BJ (cell line): ENCODE data around the gene PHACTR1. TPM values are rescaled to one million over a fixed set of nuclear protein-coding genes. Genes with fewer than 3 reads are reported as not detected.

Experiments used
- CTCF ChIA-PET: fragments of 350-600 bp; formaldehyde crosslinking; extraction: SDS; loops from one replicate; lab custom pipeline; 2021; ENCODE audit warnings: antibody characterized with exemption, inconsistent platforms; lab: Yijun Ruan, JAX
- POLR2A ChIA-PET: fragments of 300-600 bp; sonication (Branson Sonifier 250); formaldehyde crosslinking; extraction: SDS; loops from one replicate; lab custom pipeline; 2021; ENCODE audit warnings: antibody characterized with exemption; lab: Charles Lee
- DNase-seq: peaks from one replicate; pipeline ENCODE4 v3.0.0-alpha.2; 2011; ENCODE audit warnings: low read depth
- H3K27me3 ChIP-seq: 2 replicates; pipeline ENCODE4 v1.6.0; 2011; ENCODE audit warnings: low read length; ENCODE audit not compliant: control insufficient read depth, insufficient read depth
- H3K36me3 ChIP-seq: 2 replicates; pipeline ENCODE4 v1.5.1; 2011; ENCODE audit warnings: low read length; ENCODE audit not compliant: control insufficient read depth, insufficient read depth
- H3K4me3 ChIP-seq: 2 replicates; pipeline ENCODE4 v1.5.1; 2011; ENCODE audit warnings: low read depth, mild to moderate bottlenecking, control low read depth, low read length
- polyA plus RNA-seq: library from polyadenylated mRNA; depleted of rRNA; stranded (reverse); fragments of >200 nt; gene quantifications from 2 replicates; pipeline ENCODE4 v1.2.3, GENCODE V29; 2011
- TF ChIP-seq, protein P1 (sequence below): IDR thresholded peaks from 2 replicates; pipeline ENCODE4 v1.5.1; 2011; ENCODE audit warnings: low read depth, mild to moderate bottlenecking, control low read depth, inconsistent platforms, low read length, moderate library complexity; ENCODE audit not compliant: insufficient read depth

The PHACTR1 gene
- polyA plus RNA-seq, 1 experiment, result 0.40 TPM

DNA sequence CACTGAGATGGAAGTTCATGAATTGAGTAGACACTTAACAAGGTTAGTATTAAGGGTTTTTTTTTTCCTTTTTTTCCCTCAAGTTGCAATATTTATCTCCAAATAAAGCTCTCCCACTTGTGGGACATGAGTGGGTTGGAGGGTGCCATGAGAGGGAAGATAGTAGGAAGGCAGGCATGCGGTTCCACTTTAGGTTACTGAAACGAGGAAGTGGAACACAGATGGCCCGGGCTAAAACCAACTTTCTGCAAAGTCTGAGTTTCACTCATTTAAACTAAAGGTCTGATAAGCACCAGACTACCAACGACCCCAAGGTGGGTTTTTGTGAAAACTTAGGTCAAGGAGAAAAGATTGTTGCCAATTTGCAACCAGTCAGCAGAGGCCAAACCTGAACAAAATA, 569.6 kb downstream of the PHACTR1 start:
- ChIA-PET POLR2A (no interaction called here), CTCF (interaction anchor here (0.7 kb wide), 1 partner anchor 106 kb away, joined by 4 read pairs; no protein-coding TSS in a partner anchor)
- no peak for DNase-seq
- no peaks in the 10 kb centered on the region for H3K36me3 ChIP-seq
- H3K27me3 ChIP-seq, result no peaks in the 10 kb centered on the region
- TF ChIP-seq, protein P1, sequence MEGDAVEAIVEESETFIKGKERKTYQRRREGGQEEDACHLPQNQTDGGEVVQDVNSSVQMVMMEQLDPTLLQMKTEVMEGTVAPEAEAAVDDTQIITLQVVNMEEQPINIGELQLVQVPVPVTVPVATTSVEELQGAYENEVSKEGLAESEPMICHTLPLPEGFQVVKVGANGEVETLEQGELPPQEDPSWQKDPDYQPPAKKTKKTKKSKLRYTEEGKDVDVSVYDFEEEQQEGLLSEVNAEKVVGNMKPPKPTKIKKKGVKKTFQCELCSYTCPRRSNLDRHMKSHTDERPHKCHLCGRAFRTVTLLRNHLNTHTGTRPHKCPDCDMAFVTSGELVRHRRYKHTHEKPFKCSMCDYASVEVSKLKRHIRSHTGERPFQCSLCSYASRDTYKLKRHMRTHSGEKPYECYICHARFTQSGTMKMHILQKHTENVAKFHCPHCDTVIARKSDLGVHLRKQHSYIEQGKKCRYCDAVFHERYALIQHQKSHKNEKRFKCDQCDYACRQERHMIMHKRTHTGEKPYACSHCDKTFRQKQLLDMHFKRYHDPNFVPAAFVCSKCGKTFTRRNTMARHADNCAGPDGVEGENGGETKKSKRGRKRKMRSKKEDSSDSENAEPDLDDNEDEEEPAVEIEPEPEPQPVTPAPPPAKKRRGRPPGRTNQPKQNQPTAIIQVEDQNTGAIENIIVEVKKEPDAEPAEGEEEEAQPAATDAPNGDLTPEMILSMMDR, result no peak
- H3K4me3 ChIP-seq, result no peak overlapping the region

DNA sequence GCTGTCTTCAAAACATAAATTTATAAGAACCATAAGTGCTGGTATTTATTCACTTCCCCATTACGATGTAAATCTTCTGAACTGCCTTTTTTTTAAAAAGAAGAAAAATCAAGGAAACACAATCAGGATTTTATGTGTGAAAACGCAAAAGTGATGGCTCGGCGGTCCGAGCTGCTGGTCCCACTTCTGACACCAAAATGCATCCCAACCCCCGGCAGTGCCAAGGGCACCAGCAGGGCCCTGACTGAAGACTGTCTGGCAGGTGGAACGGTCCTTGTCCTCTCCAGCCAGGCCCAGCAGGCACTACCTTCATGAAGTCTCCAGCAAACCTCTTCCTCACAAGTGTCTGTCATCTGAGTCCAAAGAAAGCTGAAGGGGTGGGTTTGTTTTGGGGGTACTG, 570.5 kb downstream of the PHACTR1 start:
- TF ChIP-seq, protein P1, result no peak
- Histone ChIP-seq H3K36me3 (no peaks in the 10 kb centered on the region), H3K4me3 (no peak overlapping the region), H3K27me3 (no peaks in the 10 kb centered on the region)
- ChIA-PET CTCF (no interaction called here), POLR2A (no interaction called here)
- DNase-seq, result no peak

DNA sequence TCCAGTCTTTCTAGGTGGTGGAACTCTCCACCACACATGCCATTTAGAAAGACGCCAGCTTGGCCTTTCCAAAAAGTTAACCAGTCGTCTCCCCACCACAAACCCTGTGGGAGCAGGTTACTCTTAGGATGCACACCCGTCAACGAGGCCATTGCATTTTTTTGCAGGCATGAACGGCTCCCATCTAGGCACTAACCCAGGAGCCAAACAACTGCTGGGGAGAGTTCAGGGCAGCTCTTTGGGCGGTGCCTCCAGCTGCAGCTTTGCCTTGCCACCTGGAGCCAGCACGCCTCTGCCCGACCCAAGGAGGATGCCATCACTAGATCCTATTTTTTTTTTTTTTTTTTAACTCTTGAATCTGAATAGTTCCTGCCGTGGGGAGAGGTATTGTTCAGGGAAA, 571.9 kb downstream of the PHACTR1 start:
- TF ChIP-seq, protein P1, result no peak
- POLR2A ChIA-PET, result no interaction called here
- DNase-seq, result no peak
- Histone ChIP-seq H3K36me3 (no peaks in the 10 kb centered on the region), H3K27me3 (no peaks in the 10 kb centered on the region), H3K4me3 (no peak overlapping the region)
- CTCF ChIA-PET, result interaction anchor here (1.1 to 2.0 kb wide), 2 partner anchors 14 to 43 kb away, joined by 3 to 6 read pairs; no protein-coding TSS in a partner anchor

DNA sequence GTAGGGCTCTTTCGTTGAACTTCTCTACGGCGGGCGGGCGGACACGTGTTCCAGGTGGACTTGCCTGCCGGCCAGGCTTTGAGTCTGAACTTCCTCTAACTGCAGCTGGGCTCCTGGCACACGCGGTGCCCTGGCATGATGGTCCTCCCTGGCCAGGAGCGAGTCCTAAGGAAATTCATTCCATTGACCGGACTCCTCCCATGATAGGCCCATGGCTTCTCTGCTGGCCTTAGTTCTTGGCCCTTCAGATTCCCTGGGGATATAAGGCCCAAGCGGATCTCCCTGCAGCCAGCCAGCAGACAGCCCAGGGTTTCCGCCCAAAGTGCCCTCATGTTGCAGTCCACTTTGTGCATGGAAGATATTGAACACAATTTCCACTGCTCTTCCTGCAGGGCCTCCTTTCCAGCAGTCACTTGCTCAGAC, 572.4 kb downstream of the PHACTR1 start:
- ChIA-PET POLR2A (no interaction called here), CTCF (interaction anchor here (2.0 kb wide), 1 partner anchor 13 kb away, joined by 6 read pairs; no protein-coding TSS in a partner anchor)
- TF ChIP-seq, protein P1, result no peak
- Histone ChIP-seq H3K36me3 (0 out of 2 replicates have a peak, but pooled peaks cover under 1% of the 10 kb centered on the region), H3K27me3 (no peaks in the 10 kb centered on the region), H3K4me3 (no peak overlapping the region)
- no peak for DNase-seq

DNA sequence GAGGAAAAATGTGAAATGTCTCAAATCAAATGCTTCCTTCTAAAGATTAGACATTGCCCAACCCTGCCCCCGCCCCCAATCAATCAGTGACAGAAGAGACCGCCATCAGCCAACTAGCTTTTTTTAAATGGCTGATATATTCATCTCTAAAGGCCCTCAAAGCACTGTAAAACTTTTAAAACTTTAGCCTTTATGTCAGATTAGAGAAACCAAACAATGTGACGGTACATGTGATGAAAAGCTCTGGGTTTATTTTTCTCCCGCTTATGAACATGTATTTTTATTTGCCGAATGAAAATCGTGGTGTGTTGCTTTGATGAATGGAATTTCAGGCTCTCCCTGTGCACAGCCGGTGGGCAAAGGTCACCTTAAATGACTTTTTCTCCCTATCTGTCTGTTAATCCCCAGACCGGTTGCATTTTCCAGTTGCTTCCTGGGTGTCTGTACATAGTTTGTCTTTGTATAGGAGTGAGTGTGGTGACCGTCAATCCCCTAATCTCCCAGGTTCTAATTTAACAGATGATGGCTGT, 573.3 kb downstream of the PHACTR1 start:
- POLR2A ChIA-PET, result interaction anchor here (0.7 kb wide), 1 partner anchor 222 kb away, joined by 3 read pairs; no protein-coding TSS in a partner anchor
- no peak overlapping the region for H3K4me3 ChIP-seq
- no peaks in the 10 kb centered on the region for H3K27me3 ChIP-seq
- no peak for DNase-seq
- CTCF ChIA-PET, result interaction anchor here (2.0 kb wide), 1 partner anchor 12 kb away, joined by 6 read pairs; no protein-coding TSS in a partner anchor
- H3K36me3 ChIP-seq, result 0 out of 2 replicates have a peak, but pooled peaks cover 4% of the 10 kb centered on the region
- TF ChIP-seq, protein P1, result no peak
